GM19043 (cell line): Measurements from ENCODE around the gene PTPN14.

Experiments used
- ATAC-seq: cut with Tn5 transposase; IDR thresholded peaks from one replicate; pipeline ENCODE4 v1.9.1; 2021; ENCODE audit warnings: low read depth; ENCODE audit not compliant: unreplicated experiment

Gene PTPN14

DNA sequence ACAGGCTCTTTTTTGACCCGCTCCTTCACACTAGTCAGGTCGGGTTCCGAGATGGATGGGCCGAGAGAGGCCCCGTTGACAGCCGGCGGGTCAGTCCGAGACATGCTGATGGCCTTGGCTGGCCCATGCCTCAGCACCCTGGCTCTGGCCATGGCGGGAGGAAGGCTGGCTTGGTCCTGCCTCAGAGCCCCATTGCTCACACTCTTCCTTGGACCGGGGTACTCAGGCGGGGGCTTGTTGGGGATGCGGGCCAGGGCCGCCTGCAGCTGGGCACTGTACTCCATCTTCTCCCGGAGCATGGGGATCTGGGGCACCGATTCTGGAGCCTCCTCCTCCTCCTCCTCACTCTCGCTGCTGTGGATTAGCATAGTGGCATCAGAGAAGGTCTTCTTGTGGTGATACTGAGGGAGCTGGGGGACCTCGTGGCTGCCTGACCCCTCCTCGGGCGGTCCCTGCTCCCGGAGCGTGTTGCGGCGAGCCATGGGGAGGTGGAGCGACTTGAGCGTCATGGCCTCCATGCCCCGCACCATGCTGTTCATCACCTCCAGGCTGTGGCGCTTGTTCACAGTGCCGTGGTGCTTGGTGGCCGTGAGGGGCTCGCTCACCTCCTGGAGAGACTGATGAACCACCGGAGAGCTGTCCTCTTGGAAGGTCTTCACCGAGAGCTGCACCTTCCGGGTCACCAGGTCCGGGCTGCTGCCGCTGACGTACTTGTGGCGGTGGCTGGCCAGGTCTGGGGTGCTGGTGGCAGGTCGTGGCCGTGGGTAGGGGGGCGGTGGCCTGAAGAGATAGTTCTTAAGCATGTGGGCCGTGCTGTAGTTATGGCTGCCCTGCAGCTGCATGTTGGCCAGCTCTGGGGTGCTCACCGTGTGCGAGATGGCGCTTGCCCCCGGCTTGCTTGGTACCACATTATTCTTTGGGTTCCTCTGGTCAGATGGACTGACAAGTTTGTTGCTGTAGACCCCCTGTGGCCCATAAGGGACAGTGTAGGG, 167.7 kb downstream of the PTPN14 start:
- no peak for ATAC-seq

DNA sequence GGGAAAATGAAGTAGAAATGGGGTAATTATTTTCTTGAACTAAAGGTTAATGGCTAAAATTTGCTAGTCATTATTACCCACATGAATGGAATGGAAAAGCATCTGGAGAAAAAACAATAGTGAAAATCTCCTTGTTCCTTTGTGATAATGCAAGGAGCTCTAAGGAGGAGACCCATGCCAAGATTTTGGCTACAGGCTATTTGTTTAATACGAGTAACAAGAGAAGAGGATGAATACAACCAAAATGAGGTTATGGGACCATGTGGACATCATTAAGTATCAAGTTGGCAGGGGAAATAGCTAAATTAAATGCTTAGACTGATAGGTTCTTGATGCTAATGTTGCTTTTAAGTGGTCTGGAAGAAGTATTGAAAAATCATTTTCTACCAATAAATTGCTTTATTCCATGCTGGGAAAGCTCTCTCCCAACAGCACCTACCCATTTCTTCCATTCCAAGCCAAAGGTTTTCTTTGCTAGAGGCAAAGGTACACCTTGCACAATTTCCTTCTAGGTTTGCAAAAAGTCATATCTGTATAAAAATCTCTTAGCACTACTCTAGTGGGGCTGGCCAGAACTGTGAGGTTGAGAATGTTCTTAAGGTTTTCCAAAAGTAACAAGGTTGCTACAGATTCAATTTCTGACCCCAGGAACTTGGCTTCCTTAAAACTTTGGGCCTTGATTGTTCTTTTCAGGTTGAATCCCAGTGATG, 170.3 kb downstream of the PTPN14 start:
- ATAC-seq, result no peak

DNA sequence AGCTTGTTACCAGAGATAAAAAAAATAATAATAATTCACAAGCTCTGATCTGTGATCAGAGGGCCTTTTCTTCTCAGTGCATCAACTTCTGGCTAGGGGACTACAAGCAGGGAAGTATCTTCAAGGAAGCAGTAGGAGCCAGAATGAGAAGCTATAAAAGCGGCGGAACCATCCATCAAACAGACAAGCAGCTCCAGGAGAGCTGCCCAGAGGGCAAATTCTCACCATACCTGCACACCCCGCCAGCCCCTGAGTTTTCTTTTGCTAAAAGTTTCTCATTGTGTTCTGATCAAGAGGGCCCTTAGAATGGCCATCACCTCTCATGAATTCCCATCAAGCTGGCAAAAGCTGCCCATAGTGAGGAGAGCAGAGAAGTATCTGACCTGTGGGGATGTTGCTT, 171.0 kb downstream of the PTPN14 start:
- no peak for ATAC-seq

DNA sequence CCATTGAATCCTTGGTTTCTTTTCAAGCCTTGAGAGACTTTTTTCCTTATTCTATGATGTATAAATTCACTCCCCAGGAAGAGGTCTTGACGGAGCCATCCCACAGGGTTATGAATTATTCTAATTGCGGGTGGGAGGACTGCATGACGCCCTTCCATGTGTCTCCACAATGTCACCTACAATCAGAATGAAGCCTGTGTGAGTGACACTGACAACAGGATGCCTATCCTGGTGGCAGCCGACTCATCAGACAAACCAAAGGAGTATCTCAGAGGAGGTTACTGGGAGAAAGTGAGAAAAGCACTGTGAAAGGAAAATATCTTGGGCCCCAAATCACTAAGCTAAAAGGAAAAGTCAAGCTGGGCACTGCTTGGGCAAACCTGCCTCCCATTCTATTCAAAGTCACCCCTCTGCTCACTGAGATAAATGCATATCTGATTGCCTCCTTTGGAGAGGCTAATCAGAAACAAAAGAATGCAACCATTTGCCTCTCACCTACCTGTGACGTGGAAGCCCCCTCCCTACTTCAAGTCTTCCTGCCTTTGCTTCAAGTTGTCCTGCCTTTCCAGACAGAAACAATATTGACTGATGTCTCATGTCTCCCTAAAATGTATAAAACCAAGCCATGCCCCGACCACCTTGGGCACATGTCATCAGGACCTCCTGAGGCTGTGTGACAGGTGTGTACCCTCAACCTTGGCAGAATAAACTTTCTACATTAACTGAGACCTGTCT, 172.0 kb downstream of the PTPN14 start:
- no peak for ATAC-seq

DNA sequence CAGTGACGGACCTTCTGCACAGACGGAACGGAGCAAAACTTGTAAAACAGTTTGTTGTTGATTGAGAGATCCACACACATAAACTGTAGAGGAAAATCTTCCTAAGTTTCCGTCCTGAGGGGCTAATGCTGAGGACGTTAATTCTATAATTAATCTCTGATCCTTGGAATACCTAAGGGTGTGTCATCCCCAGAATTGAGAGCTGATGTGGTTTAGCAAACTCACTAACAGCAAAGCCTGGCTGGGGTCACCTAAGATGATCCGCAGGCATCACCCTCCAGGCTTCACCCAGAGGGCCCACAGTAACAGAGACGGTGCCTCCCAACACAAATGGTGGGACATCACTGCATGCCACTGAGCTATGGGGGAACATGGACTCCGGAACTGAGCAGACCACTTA, 172.9 kb downstream of the PTPN14 start:
- no peak for ATAC-seq

DNA sequence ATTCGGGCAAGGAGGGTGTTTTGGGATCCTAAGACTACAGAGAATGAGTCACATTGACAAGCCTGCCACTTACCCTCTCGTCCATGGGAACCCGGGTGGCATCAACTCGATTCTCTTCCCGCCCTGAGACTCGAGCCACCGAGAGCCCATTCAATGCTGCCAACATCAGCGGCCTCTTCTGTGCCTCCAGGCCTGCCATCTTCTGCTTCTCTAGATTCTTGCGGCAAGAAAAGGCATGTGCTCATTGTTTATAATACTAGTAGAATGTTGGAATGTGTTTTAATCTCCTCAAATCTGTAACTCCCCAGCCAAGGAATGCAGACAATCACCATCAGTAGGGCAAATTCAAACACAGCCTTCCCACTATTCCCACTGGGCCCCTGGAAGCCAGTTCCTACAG, 173.5 kb downstream of the PTPN14 start:
- no peak for ATAC-seq

DNA sequence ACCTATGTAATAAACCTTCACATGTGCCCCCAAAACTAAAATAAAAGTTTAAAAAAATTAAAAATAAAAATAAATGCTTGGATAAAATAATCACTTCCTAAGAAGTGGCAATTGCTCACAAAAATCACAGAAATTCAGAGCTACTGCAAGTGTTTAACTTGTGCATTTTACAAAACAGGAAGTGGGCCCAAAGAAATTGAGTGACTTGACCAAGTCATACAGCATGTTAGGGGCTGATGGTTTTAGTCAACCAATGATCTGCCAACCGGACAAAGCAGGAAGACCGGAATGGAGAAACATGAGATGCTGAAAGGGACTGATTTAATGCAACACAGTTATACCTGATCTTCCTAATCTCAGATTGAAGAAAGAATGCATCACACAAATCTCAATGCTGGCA, 173.9 kb downstream of the PTPN14 start:
- ATAC-seq, result no peak

DNA sequence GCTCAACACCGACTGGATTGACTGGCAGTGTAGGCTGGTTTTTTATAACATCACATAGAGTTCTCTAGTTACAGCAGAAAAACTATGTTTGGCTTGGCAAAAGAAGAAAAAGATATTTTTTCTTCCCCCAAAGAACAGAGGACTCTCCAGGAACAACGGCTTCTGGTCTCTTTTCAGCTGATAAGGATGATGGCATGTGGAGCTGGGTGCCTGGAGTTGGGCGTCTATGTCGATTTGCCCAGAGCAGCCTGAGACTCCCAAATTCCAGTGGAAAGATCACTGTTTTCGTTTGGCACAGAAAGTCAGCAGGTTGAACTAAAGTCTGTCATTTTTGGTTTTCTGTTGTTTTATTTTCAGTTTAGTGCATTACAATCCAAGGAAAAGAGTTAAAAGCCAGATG, 179.3 kb downstream of the PTPN14 start:
- ATAC-seq, result no peak

DNA sequence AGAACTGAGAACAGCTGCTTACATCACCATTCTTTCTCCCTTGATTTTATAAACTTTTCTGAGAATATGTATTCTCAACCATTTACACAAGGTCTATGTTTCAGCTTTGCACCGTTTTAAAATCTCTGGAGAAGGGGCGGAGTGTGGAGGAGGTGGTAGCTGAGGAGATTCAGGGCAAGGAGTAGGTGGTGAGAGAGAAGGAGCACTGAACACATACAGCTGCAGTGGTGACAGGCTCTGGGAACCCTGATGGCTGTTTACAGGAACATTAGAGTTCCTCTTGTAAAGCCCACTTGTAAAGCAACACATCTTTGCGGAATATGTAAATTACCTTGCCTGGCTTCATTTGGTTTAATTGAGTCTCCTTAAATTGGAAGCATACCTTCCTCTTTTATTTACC, 180.8 kb downstream of the PTPN14 start:
- ATAC-seq, result no peak

DNA sequence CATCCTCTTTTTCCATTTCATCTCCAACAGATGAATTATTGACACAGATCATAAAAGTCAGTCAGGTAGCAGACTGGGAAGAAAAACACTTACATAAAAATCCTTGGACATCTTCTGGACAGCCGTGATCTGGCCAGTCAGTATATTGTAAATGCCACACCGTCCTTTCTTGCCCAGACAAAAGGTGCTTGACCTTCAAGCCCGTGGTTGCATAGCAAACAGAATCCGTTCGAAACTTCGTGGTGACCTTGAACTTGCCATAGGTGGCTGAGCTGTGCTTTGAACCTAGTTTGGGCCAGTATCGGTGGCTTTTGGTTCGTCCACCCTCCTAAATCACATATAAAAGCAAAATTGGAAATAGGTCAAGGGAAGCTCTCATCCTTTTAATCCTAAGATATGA, 182.0 kb downstream of the PTPN14 start:
- no peak for ATAC-seq

DNA sequence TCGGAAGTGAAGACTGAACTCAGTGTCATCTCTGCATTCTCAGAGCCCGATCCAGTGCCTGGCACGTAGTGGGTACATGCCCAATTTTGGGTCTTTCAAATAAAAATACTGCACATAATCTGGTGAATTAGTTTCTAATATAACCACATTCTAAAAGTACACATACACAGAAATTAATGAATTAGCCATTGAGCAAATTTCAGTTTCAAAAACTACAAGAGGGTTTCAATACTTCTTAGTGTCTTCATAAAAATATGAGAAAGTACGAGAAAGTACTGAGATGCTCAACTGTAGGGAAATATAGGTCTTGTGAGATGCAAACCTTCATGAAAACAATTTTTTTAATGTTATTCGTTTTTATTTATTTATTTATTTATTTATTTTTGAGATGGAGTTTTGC, 183.6 kb downstream of the PTPN14 start:
- ATAC-seq, result no peak

DNA sequence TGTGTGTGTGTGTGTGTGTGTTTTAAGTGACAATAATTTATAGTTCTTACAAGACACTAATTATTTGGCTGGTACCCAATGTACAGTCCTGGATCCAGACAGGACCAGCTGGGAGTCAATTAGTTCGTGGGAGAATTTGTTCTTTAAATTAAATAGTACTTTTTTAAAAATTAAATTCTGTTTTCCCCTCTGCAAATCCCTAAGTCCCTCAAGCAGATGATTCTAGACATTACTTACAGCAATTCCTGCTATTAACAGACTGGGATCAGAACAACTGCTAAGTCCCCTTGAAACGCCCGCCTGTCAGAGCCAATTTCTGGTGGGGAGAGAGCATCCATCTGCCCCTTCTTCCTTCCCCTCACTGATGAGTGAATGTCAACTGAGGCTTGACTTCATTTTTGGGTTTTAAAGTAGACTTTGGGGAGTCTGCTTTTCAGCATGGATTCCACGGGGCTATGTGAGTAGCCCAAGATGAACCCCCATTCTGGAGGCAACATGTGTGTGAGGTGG, 186.6 kb downstream of the PTPN14 start:
- ATAC-seq, result no peak

DNA sequence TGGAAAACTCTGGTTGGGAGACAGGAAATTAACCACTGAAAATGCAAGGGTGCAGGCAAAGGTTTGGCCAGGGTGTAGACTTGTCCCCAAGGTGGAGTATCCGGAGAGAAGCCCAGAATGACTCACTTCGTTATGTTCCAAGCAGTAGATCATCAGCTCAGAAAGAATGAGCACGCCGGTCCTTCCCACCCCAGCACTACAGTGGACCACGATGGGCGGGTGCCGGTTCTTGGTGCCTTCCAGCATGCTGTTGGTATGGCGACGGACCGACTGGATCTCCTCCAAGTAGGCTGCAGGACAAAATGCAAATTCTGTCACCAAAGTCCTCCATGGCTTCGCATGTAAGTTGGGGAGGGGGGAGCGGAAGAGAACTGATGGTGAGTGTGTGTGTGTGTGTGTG, 187.0 kb downstream of the PTPN14 start:
- ATAC-seq, result no peak

DNA sequence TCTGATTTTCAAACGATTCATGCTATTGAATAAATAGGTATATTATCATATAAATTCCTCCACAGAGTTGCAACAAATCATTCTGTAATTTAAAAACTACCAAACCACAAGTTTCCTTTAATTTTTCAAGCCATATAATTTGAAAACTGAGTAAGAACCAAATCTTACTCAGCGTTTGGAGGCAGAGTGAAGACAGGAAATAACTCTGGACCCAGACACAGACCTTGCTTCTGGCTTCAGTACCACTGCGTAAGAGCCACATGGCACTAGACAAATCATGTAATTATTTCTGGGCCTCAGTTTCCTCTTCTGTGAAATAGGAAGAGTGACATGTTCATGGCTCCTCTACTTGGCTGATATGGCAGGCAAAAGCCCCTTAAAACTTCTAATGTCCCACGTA, 188.0 kb downstream of the PTPN14 start:
- no peak for ATAC-seq

DNA sequence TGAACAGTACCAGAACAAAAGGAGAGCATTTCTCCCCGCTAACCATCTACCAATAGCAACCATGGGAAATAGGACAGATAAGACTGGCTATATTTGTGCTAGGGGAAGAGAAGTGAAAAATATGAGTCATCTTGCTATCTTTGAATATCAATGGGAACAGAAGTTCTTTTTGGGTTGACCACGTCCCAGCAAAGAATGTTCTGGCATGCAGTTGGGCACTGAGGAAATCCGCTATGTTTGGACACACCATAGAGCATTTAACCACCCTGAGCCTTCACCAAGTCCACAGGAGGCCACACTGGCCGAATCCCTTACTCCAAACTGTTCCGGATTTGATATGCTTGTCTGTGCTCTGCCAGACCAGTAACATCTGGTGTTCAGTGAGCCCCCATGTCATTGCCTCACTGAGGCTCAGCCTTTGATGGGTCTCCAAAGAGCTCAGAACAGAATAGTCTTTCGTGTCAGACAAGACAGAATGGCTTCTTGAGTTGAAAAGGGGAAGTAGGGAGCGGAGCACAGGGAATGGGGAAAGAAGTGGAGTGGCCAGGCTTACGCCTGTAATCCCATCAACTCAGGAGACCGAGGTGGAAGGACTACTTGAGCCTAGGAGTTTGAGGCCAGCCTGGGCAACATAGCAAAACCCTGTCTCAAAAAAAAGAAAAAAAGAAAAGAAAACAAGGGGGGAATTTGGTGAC, 189.1 kb downstream of the PTPN14 start:
- no peak for ATAC-seq

DNA sequence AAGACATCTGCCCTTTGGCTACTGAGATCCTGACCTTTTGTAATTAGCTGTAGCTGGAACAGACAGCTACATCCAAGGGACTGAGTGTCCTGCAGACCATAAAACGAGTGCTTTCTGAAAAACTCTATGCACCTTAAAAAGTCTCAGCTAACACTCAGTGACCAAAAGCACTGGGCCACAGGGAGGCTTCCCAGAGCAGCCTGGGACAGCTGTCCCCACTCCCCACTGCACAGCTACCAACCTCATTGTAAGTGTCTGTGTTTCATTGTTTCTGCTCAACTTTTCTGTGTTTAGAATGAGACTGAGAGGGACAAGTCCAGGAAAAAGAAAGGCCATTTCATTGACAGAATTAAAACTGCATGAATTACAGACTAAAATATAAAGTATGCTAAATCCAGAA, 189.8 kb downstream of the PTPN14 start:
- no peak for ATAC-seq

DNA sequence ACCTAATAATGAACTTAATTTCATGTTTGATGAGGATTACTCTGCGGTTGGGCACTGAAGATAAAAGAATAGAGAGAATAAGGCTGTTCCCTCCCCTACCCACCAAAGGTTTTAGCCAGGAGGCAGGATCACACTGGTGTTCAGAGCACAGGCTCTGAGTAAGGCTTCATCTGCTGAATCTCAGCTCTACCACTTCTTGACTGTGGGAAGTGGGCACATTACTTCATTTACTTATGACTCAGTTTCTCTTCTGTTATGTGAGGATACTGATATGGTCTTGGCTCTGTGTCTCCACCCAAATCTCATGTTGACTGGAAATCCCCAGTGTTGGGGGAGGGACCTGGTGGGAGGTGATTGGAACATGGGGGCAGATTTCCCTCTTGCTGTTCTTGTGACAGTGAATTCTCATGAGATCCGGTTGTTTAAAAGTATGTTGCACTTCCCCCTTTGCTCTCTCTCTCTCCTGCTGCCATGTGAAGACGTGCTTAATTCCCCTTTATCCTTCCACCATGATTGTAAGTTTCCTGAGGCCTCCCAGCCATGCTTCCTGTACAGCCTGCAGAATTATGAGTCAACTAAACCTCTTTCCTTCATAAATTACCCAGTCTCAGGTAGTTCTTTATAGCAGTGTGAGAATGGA, 190.8 kb downstream of the PTPN14 start:
- no peak for ATAC-seq

DNA sequence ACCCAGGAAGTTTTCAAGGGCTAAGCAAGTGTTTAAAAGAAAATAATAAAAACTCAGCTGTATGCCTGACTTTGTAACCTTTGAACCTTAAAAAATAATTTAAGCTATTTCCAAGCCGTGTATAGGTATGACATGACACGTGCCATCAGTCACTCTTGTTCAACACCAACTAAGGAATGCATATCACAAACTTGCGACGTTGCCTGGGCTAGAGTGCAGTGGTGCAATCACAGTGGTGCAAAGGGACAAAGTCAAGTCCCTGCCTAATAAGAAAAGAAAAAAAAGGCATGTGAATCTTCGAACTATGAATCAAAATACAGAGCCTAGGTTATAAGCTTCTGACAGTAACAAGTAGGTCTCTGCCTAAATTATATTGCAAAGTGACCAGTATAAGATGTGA, 191.3 kb downstream of the PTPN14 start:
- ATAC-seq, result no peak

DNA sequence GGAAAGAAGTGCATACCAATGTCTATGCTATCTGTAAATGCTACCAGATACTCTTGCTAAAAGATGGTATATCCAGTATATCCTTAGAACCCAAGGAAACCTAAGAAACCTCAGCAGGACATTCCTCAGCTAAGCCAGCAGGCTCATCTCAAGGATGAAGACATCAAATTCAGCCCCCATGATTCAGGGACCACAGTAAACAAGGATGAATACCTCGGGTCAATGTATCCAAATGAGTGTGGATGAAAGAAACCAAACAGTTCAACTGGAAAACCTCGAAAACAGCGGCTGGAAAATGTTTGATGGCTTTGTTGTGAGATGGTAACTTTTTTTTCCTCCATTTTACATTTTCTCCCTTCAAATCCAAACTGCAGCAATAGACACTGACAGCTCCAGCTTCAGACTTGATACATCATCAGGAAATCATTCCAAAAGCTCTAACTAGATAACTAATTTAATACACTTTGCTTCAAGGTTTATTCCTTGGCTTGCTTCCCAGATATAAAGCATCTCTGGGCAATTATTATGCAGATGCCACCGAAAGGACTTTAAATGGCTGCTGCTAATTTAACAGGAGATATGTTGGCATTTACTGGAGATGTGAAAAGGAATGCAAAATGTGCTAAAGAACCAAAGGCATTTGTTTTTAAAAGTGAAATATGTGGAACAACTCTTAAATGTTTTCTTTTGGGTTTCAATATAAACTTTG, 196.8 kb downstream of the PTPN14 start:
- no peak for ATAC-seq
